HepG2 (cell line): ENCODE measurements around the gene CERT1. TPM values are rescaled to one million over a fixed set of nuclear protein-coding genes. Genes with fewer than 3 reads are reported as not detected.

Experiments used
- AFF4 ChIP-seq: sonication (generic); formaldehyde crosslinking; IDR thresholded peaks from 2 replicates; pipeline ENCODE4 v1.4.0; 2020; ENCODE audit warnings: missing genetic modification reagents
- HNRNPLL ChIP-seq: fragments of 200-400 bp; formaldehyde crosslinking; IDR thresholded peaks from 2 replicates; pipeline ENCODE4 v1.6.1; 2017; ENCODE audit warnings: mild to moderate bottlenecking, low read depth, low read length; ENCODE audit not compliant: poor library complexity, severe bottlenecking
- KIAA2018 ChIP-seq: sonication (generic); formaldehyde crosslinking; IDR thresholded peaks from 2 replicates; pipeline ENCODE4 v1.5.0; 2020; ENCODE audit warnings: mild to moderate bottlenecking, missing genetic modification reagents, borderline replicate concordance
- MXD1 ChIP-seq: sonication (generic); formaldehyde crosslinking; IDR thresholded peaks from 2 replicates; pipeline ENCODE4 v1.4.0; 2020; ENCODE audit warnings: mild to moderate bottlenecking, missing genetic modification reagents
- RBFOX2 ChIP-seq: fragments of 200-400 bp; formaldehyde crosslinking; IDR thresholded peaks from 2 replicates; pipeline ENCODE4 v1.6.1; 2017; ENCODE audit warnings: low read depth, mild to moderate bottlenecking, low read length
- ZBTB21 ChIP-seq: sonication (generic); formaldehyde crosslinking; IDR thresholded peaks from 2 replicates; pipeline ENCODE4 v1.4.0; 2020; ENCODE audit warnings: missing genetic modification reagents
- ZNF20 ChIP-seq: sonication (generic); formaldehyde crosslinking; IDR thresholded peaks from 2 replicates; pipeline ENCODE4 v1.4.0; 2020; ENCODE audit warnings: mild to moderate bottlenecking, moderate library complexity, missing genetic modification reagents
- ZNF430 ChIP-seq: sonication (generic); formaldehyde crosslinking; IDR thresholded peaks from 2 replicates; pipeline ENCODE4 v1.9.0; 2021; ENCODE audit warnings: mild to moderate bottlenecking, missing genetic modification reagents
- polyA plus RNA-seq, 8 experiments: library from polyadenylated mRNA; depleted of rRNA in 3 of 8; stranded (reverse) in 7 of 8; unstranded in 1 of 8; fragments of >200 nt; fragmentation: Illumina TruSeq in 4 of 8; extraction: Trizol in 4 of 8; gene quantifications; 2 replicates each; pipeline versions ENCODE4 v1.2.1 to v1.2.3, GENCODE V29; 2011 to 2016; ENCODE audit warnings: low read depth in 4 of 8, missing spikeins in 1 of 8, mixed read lengths in 1 of 8; ENCODE audit not compliant: insufficient read depth in 1 of 8
- total RNA-seq, 5 experiments: library from RNA; depleted of rRNA; stranded (reverse); fragments of >200 nt; fragmentation: Illumina TruSeq; extraction: Trizol; gene quantifications; 2 replicates each; pipeline ENCODE4 v1.2.3, GENCODE V29; 2016; ENCODE audit warnings: low read depth in 1 of 5

CERT1 gene
- total and polyA plus RNA-seq, 2 of the 13 experiments (the other 11 are each of a cell fraction or from before 2014, with no cell fraction given) = 8.2 to 12.7 TPM

GRCh38 chr5:75439276-75439675 is 72.2 kb downstream of the CERT1 start (continued):
- TF ChIP-seq KIAA2018 (CRISPR knock-in tag) (no peak), MXD1 (no peak), HNRNPLL (no peak), ZBTB21 (CRISPR knock-in tag) (no peak), AFF4 (CRISPR knock-in tag) (no peak), RBFOX2 (no peak), ZNF20 (CRISPR knock-in tag) (no peak), ZNF430 (CRISPR knock-in tag) (no peak)
